H1 (cell line): ENCODE results near the gene AQP12A. TPM values are rescaled to one million over a fixed set of nuclear protein-coding genes. Genes with fewer than 3 reads are reported as not detected.
"Not testable (repeated sequence)": the region's sequence is repeated elsewhere in the genome, so short reads cannot be mapped to it uniquely, and the experiment has no call there.

Source experiments
- CTCF ChIA-PET: fragments of 300-600 bp; sonication (Branson Sonifier 250); formaldehyde crosslinking; loops from one replicate; lab custom pipeline; 2021; ENCODE audit not compliant: partially characterized antibody; lab: Charles Lee
- POLR2A ChIA-PET: fragments of 300-600 bp; sonication (Branson Sonifier 250); formaldehyde crosslinking; loops from one replicate; lab custom pipeline; 2021; ENCODE audit warnings: inconsistent platforms; ENCODE audit not compliant: partially characterized antibody; lab: Charles Lee
- DNase-seq, 2 experiments: peaks; one replicate each; pipeline versions ENCODE4 v3.0.0 to v3.0.0-alpha.2; 2010 to 2022; ENCODE audit warnings: low spot score in 2 of 2, low read depth in 1 of 2, mixed read lengths in 1 of 2
- FAIRE-seq: peaks from 2 replicates; lab custom pipeline; 2011; peaks lifted over from hg19 to GRCh38; lab: Jason Lieb, UNC
- H2AFZ ChIP-seq: 2 replicates; pipeline ENCODE4 v1.8.1; 2012; ENCODE audit warnings: low read length, inconsistent platforms
- H2AK5ac ChIP-seq: 2 replicates; pipeline ENCODE4 v1.6.1; 2013; ENCODE audit warnings: low read depth, low read length
- H2BK120ac ChIP-seq: replicated peaks from 2 replicates; pipeline ENCODE3; 2013; ENCODE audit warnings: low read depth, low read length, inconsistent platforms
- H2BK12ac ChIP-seq: 2 replicates; pipeline ENCODE4 v1.6.1; 2013; ENCODE audit warnings: low read depth, low read length
- H2BK15ac ChIP-seq: 2 replicates; pipeline ENCODE4 v1.6.1; 2013; ENCODE audit warnings: low read length
- H2BK20ac ChIP-seq: 2 replicates; pipeline ENCODE4 v1.6.1; 2013; ENCODE audit warnings: low read length
- H2BK5ac ChIP-seq: 2 replicates; pipeline ENCODE4 v1.6.1; 2013; ENCODE audit warnings: low read depth, low read length
- H3K14ac ChIP-seq: 2 replicates; pipeline ENCODE4 v1.6.1; 2013; ENCODE audit warnings: inconsistent platforms; ENCODE audit not compliant: insufficient read length
- H3K18ac ChIP-seq: 2 replicates; pipeline ENCODE4 v1.6.1; 2013; ENCODE audit warnings: low read length; ENCODE audit errors: extremely low read depth
- H3K23ac ChIP-seq: 2 replicates; pipeline ENCODE4 v1.6.1; 2013; ENCODE audit warnings: inconsistent platforms; ENCODE audit not compliant: insufficient read length
- H3K23me2 ChIP-seq: 2 replicates; pipeline ENCODE4 v1.6.1; 2013; ENCODE audit warnings: low read depth, low read length
- H3K27ac ChIP-seq: 2 replicates; pipeline ENCODE4 v1.6.1; 2011; ENCODE audit warnings: low read depth, low read length, inconsistent platforms
- H3K27me3 ChIP-seq, 4 experiments: replicated peaks in 1 of 4; 1 replicate in 1 of 4; 2 replicates in 3 of 4; pipeline versions ENCODE4 v1.6.1 to v1.8.1; 2011 to 2013; ENCODE audit warnings: low read length in 3 of 4, mild to moderate bottlenecking in 3 of 4, inconsistent platforms in 2 of 4, mixed read lengths in 2 of 4, moderate library complexity in 1 of 4; ENCODE audit not compliant: control insufficient read depth in 3 of 4, insufficient read depth in 3 of 4; ENCODE audit errors: extremely low read depth in 1 of 4
- H3K36me3 ChIP-seq, 4 experiments: 2 replicates each; pipeline versions ENCODE4 v1.6.1 to v1.8.1; 2011 to 2013; ENCODE audit warnings: mild to moderate bottlenecking in 4 of 4, low read length in 3 of 4, moderate library complexity in 2 of 4, control low read depth in 1 of 4, inconsistent platforms in 1 of 4; ENCODE audit not compliant: insufficient read depth in 4 of 4, control insufficient read depth in 2 of 4
- H3K4ac ChIP-seq: replicated peaks from 2 replicates; pipeline ENCODE3; 2013; ENCODE audit warnings: low read length, low read depth, mixed read lengths, inconsistent platforms; ENCODE audit not compliant: insufficient read length
- H3K4me1 ChIP-seq, 4 experiments: replicated peaks in 1 of 4; 1 replicate in 1 of 4; 2 replicates in 3 of 4; pipeline versions ENCODE4 v1.6.1 to v1.8.1; 2011 to 2013; ENCODE audit warnings: low read length in 3 of 4, inconsistent platforms in 2 of 4, mixed read lengths in 1 of 4; ENCODE audit not compliant: insufficient read depth in 4 of 4, control insufficient read depth in 3 of 4
- H3K4me2 ChIP-seq, 2 experiments: 2 replicates each; pipeline versions ENCODE4 v1.6.1 to v1.8.1; 2011 to 2013; ENCODE audit warnings: low read depth in 2 of 2, low read length in 2 of 2, control low read depth in 1 of 2, inconsistent platforms in 1 of 2, mild to moderate bottlenecking in 1 of 2; ENCODE audit not compliant: insufficient read depth in 1 of 2
- H3K4me3 ChIP-seq, 4 experiments: fragments of 200-600, 300-600 bp in 1 of 4; sonication (generic), shearing (Covaris generic), sonication (Bioruptor Twin) in 1 of 4; 2 replicates each; pipeline versions ENCODE4 v1.5.1 to v1.8.1; 2011 to 2016; ENCODE audit warnings: low read length in 4 of 4, low read depth in 3 of 4, control low read depth in 2 of 4, inconsistent platforms in 2 of 4, mild to moderate bottlenecking in 2 of 4, mixed read lengths in 1 of 4, moderate library complexity in 1 of 4; ENCODE audit not compliant: insufficient read depth in 2 of 4; ENCODE audit errors: extremely low read depth in 1 of 4
- H3K56ac ChIP-seq: replicated peaks from 2 replicates; pipeline ENCODE3; 2013; ENCODE audit warnings: low read depth, mild to moderate bottlenecking, mixed read lengths, low read length, inconsistent platforms; ENCODE audit not compliant: insufficient read length
- H3K79me1 ChIP-seq: 2 replicates; pipeline ENCODE4 v1.6.1; 2013; ENCODE audit warnings: low read depth, low read length, control low read depth
- H3K79me2 ChIP-seq, 2 experiments: 2 replicates each; pipeline versions ENCODE4 v1.6.1 to v1.8.1; 2012 to 2013; ENCODE audit warnings: low read length in 2 of 2, mild to moderate bottlenecking in 2 of 2, inconsistent platforms in 1 of 2; ENCODE audit not compliant: insufficient read depth in 2 of 2, control insufficient read depth in 1 of 2
- H3K9ac ChIP-seq, 4 experiments: replicated peaks in 1 of 4; 1 replicate in 1 of 4; 2 replicates in 3 of 4; pipeline versions ENCODE4 v1.6.1 to v1.8.1; 2011 to 2013; ENCODE audit warnings: low read depth in 3 of 4, low read length in 3 of 4, control low read depth in 2 of 4, mild to moderate bottlenecking in 2 of 4, moderate library complexity in 2 of 4, inconsistent platforms in 1 of 4; ENCODE audit errors: extremely low read depth in 1 of 4
- H3K9me3 ChIP-seq, 2 experiments: 2 replicates each; pipeline versions ENCODE4 v1.6.1 to v1.8.1; 2012 to 2013; ENCODE audit warnings: mild to moderate bottlenecking in 2 of 2, moderate library complexity in 2 of 2, control low read depth in 1 of 2, inconsistent platforms in 1 of 2, low read depth in 1 of 2, low read length in 1 of 2, mixed read lengths in 1 of 2; ENCODE audit not compliant: insufficient read depth in 2 of 2
- H4K20me1 ChIP-seq, 2 experiments: replicated peaks in 1 of 2; 2 replicates each; pipeline versions ENCODE3 to v1.8.1; 2011 to 2013; ENCODE audit warnings: inconsistent platforms in 2 of 2, low read length in 2 of 2, mild to moderate bottlenecking in 1 of 2; ENCODE audit not compliant: insufficient read depth in 2 of 2, control insufficient read depth in 1 of 2
- H4K5ac ChIP-seq: 2 replicates; pipeline ENCODE4 v1.6.1; 2013; ENCODE audit warnings: low read length, low read depth, mixed read lengths, inconsistent platforms; ENCODE audit not compliant: insufficient read length
- H4K8ac ChIP-seq: 2 replicates; pipeline ENCODE4 v1.8.0; 2013; ENCODE audit warnings: mild to moderate bottlenecking, moderate library complexity, low read length, inconsistent platforms; ENCODE audit not compliant: insufficient read depth; ENCODE audit errors: extremely low read depth
- H4K91ac ChIP-seq: replicated peaks from 2 replicates; pipeline ENCODE3; 2013; ENCODE audit warnings: low read length, mixed read lengths, inconsistent platforms; ENCODE audit not compliant: insufficient read length
- WGBS, 2 experiments: shearing (Covaris generic) in 1 of 2; methylation state at CpG; one replicate each; pipeline versions ENCODE4 v1.1.6 to v1.1.7; 2013 to 2015; ENCODE audit warnings: low lambda C conversion rate in 2 of 2, mixed read lengths in 2 of 2, inconsistent platforms in 1 of 2, low coverage in 1 of 2, missing lambda C conversion rate in 1 of 2; ENCODE audit not compliant: insufficient replicate concordance in 2 of 2, insufficient coverage in 1 of 2, insufficient read length in 1 of 2; ENCODE audit errors: extremely low coverage in 1 of 2, missing lambda C conversion rate in 1 of 2; 5-methylcytosine and 5-hydroxymethylcytosine counted together
- polyA plus RNA-seq, 7 experiments: library from polyadenylated mRNA; depleted of rRNA in 3 of 7; stranded (reverse) in 5 of 7; unstranded in 2 of 7; fragments of >200 nt in 5 of 7; fragments of 200-250 nt in 2 of 7; gene quantifications; 1 replicate in 5 of 7; 2 replicates in 1 of 7; 4 replicates in 1 of 7; pipeline versions ENCODE4 v1.2.1 to v1.2.3, GENCODE V29; 2011 to 2013; ENCODE audit warnings: missing spikeins in 2 of 7, mixed read lengths in 2 of 7
- total RNA-seq: library from RNA; stranded (reverse); fragmentation: NEBNext Ultra II Directional; extraction: Animal tissue kit (Norgen Biotek cat#: 25700); gene quantifications from 2 replicates; pipeline ENCODE4 v1.2.1, GENCODE V29; 2021

The AQP12A gene
- total and polyA plus RNA-seq, 2 of the 8 experiments (the other 6 are each of a cell fraction or from before 2014, with no cell fraction given) = not detected

DNA sequence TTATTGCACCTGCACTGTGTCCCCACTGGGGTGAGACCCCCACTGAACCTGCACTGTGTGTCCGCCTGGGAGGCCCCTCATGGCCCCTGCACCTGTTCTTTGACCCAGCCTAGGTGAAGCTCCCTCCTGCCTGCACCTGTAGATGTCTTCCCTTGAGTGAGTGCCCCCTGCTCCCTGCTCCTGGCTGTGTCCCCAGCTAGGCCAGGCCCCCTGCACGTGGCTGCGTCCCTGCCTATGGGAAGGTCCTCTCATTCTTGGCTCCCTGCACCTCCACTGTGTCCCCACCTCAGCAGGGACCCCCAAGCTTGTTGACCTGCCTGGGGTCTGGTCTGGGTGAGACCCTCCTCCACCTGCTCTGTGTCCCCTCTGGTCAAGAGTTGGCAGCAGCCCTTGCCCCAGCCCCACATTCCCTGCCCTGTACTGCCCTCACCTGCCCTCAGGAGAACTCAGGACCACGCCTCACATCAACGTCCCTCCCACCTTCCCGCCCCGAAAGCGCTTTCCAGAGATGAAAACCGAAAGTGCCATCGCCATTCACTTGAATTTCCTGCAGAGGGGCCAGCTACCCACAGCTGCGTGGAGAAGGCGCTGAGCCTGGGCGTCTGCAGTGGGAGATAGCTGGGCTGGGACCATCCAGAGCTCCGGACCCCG, 8.2 kb upstream of the AQP12A start:
- H4K5ac ChIP-seq, H3K14ac ChIP-seq, H3K4me1 ChIP-seq, H3K4me2 ChIP-seq, FAIRE-seq, H4K20me1 ChIP-seq, H3K9me3 ChIP-seq, H2BK5ac ChIP-seq, H3K9ac ChIP-seq, H3K23ac ChIP-seq, H4K91ac ChIP-seq, H3K36me3 ChIP-seq, H2BK20ac ChIP-seq, H3K4ac ChIP-seq, H3K79me2 ChIP-seq, H3K4me3 ChIP-seq, H4K8ac ChIP-seq, DNase-seq, H2BK12ac ChIP-seq, H3K56ac ChIP-seq, H3K27ac ChIP-seq, H3K27me3 ChIP-seq, H2AFZ ChIP-seq, H3K23me2 ChIP-seq, H3K79me1 ChIP-seq, H3K18ac ChIP-seq, CTCF ChIA-PET, H2BK120ac ChIP-seq, H2BK15ac ChIP-seq, POLR2A ChIA-PET, H2AK5ac ChIP-seq: not testable (repeated sequence)
- WGBS, 2 experiments = 90% methylated on average over 2 of the region's 15 CpGs; no CpG with 5 or more reads in 1 of the 2 experiments
